ENCODE results near the gene STK24.

Gene STK24

DNA sequence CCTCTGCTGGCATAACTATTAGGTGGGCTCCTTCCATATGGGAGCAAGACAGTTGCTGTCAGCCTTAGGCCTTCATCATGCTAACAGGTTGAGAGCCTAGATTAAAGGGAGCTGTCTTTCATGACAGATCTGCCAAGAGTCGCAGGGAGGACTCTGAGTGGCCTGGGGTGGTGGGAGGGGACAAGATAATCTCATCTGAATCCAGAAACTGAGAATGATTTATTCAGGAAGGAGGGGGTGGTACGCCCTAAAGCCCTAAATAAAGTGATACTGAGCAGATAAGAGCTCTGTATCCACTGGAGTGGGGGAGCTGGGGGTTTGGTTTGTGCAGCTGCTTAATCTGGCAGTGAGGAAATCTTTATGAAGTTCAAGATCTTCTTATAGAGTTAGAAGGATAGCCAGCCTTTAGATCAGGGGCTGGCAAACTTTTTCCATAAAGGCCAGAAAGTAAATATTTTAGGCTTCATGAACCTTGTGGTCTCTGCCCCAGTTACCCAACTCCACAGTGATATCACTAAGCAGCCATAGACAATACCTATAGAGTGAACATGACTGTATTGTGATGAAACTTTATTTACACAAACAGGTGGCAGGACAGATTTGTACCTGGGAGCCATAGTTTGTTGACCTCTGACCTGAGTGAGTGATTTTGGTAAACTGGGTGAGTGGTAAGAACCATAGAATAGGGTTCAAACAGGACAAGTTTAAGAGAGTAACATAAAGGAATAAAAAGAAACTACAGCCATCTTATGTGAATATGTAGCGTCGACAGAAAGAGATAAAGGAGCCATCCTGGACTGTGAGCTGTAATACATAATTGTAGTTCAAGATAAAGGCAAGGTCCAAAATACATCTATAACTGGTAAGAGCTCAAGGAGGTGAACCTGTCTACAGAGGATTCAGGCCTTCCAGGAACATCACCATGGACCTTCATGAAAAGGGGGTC lies 9.8 kb upstream of the STK24 start:
- DNase-seq (ENCODE audit: low read depth) = no peak
- TF ChIP-seq, protein P1, sequence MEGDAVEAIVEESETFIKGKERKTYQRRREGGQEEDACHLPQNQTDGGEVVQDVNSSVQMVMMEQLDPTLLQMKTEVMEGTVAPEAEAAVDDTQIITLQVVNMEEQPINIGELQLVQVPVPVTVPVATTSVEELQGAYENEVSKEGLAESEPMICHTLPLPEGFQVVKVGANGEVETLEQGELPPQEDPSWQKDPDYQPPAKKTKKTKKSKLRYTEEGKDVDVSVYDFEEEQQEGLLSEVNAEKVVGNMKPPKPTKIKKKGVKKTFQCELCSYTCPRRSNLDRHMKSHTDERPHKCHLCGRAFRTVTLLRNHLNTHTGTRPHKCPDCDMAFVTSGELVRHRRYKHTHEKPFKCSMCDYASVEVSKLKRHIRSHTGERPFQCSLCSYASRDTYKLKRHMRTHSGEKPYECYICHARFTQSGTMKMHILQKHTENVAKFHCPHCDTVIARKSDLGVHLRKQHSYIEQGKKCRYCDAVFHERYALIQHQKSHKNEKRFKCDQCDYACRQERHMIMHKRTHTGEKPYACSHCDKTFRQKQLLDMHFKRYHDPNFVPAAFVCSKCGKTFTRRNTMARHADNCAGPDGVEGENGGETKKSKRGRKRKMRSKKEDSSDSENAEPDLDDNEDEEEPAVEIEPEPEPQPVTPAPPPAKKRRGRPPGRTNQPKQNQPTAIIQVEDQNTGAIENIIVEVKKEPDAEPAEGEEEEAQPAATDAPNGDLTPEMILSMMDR (IDR thresholded peaks at IDR 0.05; ENCODE audit: low read depth, low read length, missing control alignments) = no peak
- no peak overlapping the region for H3K4me3 ChIP-seq (ENCODE audit: low read depth, low read length)

DNA sequence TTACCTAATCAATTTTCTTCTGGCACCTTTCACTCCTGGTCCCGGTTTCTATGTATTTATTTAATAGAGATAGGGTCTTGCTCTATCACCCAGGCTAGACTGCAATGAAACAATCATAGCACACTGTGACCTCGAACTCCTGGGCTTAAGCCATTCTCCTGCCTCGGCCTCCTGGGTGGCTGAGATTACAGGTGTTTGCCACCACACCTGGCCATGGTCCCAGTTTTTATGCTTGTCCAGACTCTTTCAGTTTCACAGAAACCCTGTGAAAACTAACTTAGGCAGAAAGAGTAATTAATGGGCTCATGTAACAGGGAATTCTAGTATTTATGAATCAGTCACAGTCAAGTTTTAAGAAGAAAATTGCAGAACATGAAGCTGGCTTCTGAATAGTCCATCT lies 9.0 kb upstream of the STK24 start:
- DNase-seq (ENCODE audit: low read depth) = no peak
- TF ChIP-seq, protein P1 (IDR thresholded peaks at IDR 0.05; ENCODE audit: low read depth, low read length, missing control alignments) = no peak
- no peak overlapping the region for H3K4me3 ChIP-seq (ENCODE audit: low read depth, low read length)

DNA sequence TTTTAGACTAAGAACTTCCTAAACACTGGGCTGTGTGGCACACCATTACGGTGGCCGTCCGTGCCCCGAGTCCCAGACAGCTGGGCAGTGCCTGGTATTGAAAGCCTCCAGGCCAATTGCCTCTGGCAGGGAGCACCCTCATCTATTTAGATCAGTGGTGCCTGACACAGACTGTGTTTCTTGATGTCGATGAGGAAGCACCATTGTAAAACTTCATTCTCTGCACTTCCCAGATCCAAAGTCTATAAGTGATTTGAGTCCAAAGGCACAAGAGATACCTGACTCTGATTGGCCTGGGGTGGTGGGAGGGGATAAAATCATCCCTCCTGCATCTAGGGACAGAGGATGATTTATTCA lies 8.5 kb upstream of the STK24 start:
- TF ChIP-seq, protein P1 (IDR thresholded peaks at IDR 0.05; ENCODE audit: low read depth, low read length, missing control alignments) = no peak
- H3K4me3 ChIP-seq (ENCODE audit: low read depth, low read length) = no peak overlapping the region
- DNase-seq (ENCODE audit: low read depth) = no peak

DNA sequence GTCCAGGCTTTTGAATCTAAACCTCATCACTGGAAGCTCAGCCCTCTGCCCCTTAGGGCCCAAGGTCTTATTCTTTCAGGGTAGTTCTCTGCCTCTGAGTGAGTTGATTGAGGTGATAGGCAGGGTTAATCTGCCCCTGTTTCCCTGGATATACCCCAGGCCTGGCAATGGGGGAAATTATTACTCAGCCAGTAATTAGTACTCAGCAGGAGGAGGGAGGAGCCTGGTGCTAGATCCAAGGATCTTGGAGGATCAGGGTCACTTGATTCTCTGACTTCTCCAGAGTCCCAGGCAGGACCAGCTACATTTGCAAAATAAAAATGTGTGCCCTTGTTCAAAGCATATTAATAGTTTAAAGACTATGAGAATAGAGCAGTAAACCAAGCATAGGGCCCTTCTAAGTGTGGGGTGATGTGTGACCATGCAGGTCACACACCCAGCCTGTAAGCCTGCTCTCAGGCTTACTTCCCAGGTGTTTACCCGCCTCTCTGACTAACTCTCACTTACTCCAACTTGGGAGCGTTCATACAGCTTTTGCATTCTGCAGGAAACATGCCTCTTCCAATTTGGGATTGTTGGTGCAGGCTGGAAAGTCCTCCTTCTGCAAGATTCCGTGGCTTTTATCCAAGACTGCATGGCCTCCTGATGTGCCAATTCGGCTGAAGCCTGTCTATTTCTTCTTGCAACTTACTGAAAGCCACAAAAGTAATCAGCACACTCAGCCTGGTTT lies 7.9 kb upstream of the STK24 start:
- DNase-seq (ENCODE audit: low read depth) = no peak
- H3K4me3 ChIP-seq (ENCODE audit: low read depth, low read length) = no peak overlapping the region
- TF ChIP-seq, protein P1 (IDR thresholded peaks at IDR 0.05; ENCODE audit: low read depth, low read length, missing control alignments) = no peak

DNA sequence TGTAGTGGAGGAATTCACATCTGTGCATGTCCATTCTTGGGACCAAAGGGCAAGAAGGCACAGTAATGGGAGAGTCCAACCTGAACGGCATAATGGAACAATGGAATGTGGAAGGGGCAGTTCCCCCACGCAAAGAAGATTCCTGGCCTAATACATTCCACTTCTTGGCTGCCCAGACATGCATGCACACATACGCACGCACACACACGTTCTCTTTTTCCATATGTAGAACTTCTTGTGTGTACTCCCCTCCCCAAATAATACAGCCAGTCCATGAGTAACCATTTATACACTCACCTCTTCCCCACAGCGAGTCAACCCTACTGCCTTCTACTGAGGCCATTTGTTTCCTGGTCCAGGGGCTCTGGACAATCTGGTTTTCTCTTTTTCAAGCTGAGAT lies 6.0 kb upstream of the STK24 start:
- TF ChIP-seq, protein P1 (IDR thresholded peaks at IDR 0.05; ENCODE audit: low read depth, low read length, missing control alignments) = no peak
- no peak for DNase-seq (ENCODE audit: low read depth)
- no peak overlapping the region for H3K4me3 ChIP-seq (ENCODE audit: low read depth, low read length)

DNA sequence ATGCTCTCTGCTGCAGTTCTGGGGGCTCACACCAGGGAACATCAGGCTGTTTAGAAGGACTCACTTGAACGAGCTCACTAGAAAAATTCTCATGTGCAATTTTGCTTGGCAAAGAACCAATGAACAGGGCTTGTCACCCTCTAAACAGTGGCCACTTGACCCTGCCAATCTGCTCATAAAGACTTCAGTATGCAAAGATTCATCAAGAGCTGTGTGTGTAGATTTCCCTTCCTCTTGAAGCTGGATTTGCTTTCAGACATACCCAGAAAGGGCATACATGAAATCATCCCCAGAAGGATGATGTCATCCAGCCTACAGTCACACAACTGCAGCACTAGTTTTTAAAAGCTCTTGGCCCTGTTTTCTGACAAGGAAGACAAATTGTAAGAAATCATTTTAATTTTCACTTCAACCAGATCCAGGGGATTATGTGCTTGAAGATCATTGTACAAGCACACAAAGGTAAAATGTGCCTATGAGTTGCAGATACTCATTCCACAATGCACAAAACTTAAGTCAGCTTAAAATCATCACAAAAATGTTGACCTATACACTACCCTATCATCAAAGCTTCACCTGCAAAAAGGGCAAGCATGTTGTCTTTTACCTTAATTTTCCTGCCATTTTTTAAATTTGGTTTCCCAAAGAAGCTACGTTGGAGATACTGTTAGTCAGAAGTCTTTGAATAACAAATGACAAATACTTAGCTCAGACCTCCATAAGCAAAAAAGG lies 5.2 kb upstream of the STK24 start:
- TF ChIP-seq, protein P1 (IDR thresholded peaks at IDR 0.05; ENCODE audit: low read depth, low read length, missing control alignments) = no peak
- DNase-seq (ENCODE audit: low read depth) = no peak
- no peak overlapping the region for H3K4me3 ChIP-seq (ENCODE audit: low read depth, low read length)
